Ishikawa (cell line): ENCODE data around the gene LRRC8D.
A peak's percentile ranks its signal among the peaks of the same experiment; 100 is the strongest.

ENCODE experiments used
- CEBPB ChIP-seq: IDR thresholded peaks from 2 replicates; pipeline ENCODE4 v1.6.1; 2012
- CREB1 ChIP-seq: IDR thresholded peaks from 2 replicates; pipeline ENCODE4 v1.6.1; 2012; ENCODE audit warnings: low read depth
- EGR1 ChIP-seq: IDR thresholded peaks from 2 replicates; pipeline ENCODE4 v1.6.1; 2012
- EP300 ChIP-seq: IDR thresholded peaks from 2 replicates; pipeline ENCODE4 v1.6.1; 2012; ENCODE audit warnings: borderline replicate concordance
- FOXM1 ChIP-seq: IDR thresholded peaks from 2 replicates; pipeline ENCODE4 v1.6.1; 2012; ENCODE audit warnings: low read depth, borderline replicate concordance
- NFIC ChIP-seq: IDR thresholded peaks from 2 replicates; pipeline ENCODE4 v1.6.1; 2012
- RAD21 ChIP-seq: IDR thresholded peaks from 2 replicates; pipeline ENCODE4 v1.6.1; 2012; ENCODE audit warnings: low read depth
- TAF1 ChIP-seq: IDR thresholded peaks from 2 replicates; pipeline ENCODE4 v1.6.1; 2012; ENCODE audit warnings: low read depth, mild to moderate bottlenecking
- TCF12 ChIP-seq: IDR thresholded peaks from 2 replicates; pipeline ENCODE4 v1.6.1; 2012; ENCODE audit warnings: low read depth
- TEAD4 ChIP-seq: IDR thresholded peaks from 2 replicates; pipeline ENCODE4 v1.6.1; 2012
- YY1 ChIP-seq: IDR thresholded peaks from 2 replicates; pipeline ENCODE4 v1.6.1; 2012; ENCODE audit warnings: low read depth
- ZBTB7A ChIP-seq: IDR thresholded peaks from 2 replicates; pipeline ENCODE4 v1.6.1; 2012; ENCODE audit warnings: low read depth
- TF ChIP-seq, protein P1 (sequence below): IDR thresholded peaks from 2 replicates; pipeline ENCODE4 v1.6.1; 2012
- TF ChIP-seq, protein P2 (sequence below): IDR thresholded peaks from 2 replicates; pipeline ENCODE4 v1.6.1; 2012
- TF ChIP-seq, protein P3 (sequence below): IDR thresholded peaks from 2 replicates; pipeline ENCODE4 v1.6.1; 2012; ENCODE audit warnings: low read depth, mild to moderate bottlenecking

Gene LRRC8D

DNA sequence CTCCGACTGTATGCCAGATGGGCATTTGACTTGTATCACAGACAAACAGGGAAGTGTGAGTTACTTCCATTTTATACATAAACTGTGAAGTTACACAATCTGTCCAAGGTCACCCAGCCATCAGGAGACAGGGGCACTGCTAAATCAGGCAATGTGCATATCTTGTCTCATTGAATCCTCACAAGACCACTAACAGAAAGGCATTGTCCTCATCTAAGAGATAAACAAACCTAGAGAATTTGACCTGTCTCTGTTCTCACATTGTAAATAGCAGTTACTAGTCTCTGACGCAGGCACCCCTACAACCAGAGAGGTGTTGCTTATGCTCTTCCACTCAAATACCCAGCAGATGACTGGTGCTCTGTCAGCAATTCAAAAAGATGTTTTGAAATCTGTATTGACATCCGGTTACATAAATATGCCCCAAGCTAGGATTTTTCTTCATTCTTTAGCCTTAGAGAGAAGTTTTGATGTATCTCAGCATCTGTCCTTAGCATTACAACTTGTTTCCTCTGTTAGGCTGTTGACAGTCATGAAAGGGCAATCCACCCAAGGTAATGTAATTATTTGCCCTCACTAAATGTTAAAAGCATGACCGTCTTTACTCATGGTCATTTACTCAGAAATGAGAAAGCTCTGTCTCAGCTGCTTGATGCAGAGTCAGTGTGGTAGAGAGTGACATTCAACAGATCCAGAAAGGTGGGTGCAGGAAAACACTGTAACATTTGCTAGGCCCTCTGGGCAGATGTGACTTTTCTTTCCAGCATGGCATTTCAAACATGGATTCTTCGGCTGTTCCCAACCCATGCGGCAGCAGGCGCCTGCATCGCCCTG lies 122.2 kb downstream of the LRRC8D start:
- TF ChIP-seq CEBPB = no peak
- no peak for TF ChIP-seq EGR1
- no peak for TF ChIP-seq CREB1
- no peak for TF ChIP-seq YY1
- no peak for TF ChIP-seq EP300
- TF ChIP-seq, protein P1, sequence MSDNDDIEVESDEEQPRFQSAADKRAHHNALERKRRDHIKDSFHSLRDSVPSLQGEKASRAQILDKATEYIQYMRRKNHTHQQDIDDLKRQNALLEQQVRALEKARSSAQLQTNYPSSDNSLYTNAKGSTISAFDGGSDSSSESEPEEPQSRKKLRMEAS = no peak
- TF ChIP-seq, protein P2, sequence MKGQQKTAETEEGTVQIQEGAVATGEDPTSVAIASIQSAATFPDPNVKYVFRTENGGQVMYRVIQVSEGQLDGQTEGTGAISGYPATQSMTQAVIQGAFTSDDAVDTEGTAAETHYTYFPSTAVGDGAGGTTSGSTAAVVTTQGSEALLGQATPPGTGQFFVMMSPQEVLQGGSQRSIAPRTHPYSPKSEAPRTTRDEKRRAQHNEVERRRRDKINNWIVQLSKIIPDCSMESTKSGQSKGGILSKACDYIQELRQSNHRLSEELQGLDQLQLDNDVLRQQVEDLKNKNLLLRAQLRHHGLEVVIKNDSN = no peak
- TF ChIP-seq, protein P3, sequence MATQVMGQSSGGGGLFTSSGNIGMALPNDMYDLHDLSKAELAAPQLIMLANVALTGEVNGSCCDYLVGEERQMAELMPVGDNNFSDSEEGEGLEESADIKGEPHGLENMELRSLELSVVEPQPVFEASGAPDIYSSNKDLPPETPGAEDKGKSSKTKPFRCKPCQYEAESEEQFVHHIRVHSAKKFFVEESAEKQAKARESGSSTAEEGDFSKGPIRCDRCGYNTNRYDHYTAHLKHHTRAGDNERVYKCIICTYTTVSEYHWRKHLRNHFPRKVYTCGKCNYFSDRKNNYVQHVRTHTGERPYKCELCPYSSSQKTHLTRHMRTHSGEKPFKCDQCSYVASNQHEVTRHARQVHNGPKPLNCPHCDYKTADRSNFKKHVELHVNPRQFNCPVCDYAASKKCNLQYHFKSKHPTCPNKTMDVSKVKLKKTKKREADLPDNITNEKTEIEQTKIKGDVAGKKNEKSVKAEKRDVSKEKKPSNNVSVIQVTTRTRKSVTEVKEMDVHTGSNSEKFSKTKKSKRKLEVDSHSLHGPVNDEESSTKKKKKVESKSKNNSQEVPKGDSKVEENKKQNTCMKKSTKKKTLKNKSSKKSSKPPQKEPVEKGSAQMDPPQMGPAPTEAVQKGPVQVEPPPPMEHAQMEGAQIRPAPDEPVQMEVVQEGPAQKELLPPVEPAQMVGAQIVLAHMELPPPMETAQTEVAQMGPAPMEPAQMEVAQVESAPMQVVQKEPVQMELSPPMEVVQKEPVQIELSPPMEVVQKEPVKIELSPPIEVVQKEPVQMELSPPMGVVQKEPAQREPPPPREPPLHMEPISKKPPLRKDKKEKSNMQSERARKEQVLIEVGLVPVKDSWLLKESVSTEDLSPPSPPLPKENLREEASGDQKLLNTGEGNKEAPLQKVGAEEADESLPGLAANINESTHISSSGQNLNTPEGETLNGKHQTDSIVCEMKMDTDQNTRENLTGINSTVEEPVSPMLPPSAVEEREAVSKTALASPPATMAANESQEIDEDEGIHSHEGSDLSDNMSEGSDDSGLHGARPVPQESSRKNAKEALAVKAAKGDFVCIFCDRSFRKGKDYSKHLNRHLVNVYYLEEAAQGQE = no peak
- no peak for TF ChIP-seq NFIC
- TF ChIP-seq ZBTB7A = no peak
- TF ChIP-seq TCF12 = no peak
- no peak for TF ChIP-seq TEAD4
- TF ChIP-seq RAD21 = no peak
- no peak for TF ChIP-seq FOXM1
- no peak for TF ChIP-seq TAF1

DNA sequence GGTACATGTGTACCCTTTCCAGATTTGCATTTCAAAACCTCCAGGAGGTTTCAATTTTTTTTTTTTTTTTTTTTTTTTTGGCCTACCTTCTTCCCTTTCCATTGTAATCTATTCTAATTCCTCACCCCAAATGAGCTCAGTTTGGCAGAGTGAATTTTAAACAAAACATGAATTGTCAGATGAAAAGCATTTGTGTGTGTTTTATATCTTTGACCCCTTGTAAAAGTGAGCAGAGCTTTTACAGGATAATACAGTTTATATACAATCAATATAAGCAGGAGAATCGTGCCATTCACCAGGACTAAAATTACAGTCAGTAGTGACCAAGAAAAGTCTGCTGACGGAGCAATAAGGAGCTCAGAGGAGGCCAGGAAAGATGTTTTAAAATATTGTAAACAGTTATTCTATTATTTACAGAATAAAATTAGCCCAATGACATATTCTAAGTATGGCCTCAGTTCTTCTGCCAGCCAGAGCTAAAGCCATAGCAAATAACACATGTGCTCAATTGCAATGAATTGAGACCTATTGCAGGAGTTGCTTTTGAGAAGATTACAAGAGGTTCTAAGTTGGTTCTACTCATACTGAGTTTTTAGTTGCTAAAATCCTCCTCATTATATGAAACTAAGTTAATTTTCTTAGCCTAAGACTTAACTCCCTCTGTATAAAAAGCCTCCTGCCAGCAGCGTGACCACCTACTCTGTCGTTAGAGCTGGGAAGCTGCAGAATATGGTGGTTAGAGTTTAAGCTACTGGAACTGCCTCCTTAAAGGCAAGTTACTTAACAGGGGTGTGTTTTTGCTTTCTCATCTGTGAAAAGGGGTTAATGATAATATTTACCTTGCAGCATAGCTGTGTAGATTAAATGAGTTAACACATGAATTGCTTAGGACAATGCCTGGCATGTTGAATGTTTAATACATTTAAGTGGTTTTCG lies 123.3 kb downstream of the LRRC8D start:
- TF ChIP-seq EP300 = no peak
- TF ChIP-seq RAD21 = no peak
- 0 out of 2 replicates have a peak, but pooled peaks have one; percentile 13 for TF ChIP-seq CEBPB
- no peak for TF ChIP-seq FOXM1
- no peak for TF ChIP-seq TCF12
- TF ChIP-seq YY1 = no peak
- TF ChIP-seq TEAD4 = 0 out of 2 replicates have a peak, but pooled peaks have one; percentile 37

DNA sequence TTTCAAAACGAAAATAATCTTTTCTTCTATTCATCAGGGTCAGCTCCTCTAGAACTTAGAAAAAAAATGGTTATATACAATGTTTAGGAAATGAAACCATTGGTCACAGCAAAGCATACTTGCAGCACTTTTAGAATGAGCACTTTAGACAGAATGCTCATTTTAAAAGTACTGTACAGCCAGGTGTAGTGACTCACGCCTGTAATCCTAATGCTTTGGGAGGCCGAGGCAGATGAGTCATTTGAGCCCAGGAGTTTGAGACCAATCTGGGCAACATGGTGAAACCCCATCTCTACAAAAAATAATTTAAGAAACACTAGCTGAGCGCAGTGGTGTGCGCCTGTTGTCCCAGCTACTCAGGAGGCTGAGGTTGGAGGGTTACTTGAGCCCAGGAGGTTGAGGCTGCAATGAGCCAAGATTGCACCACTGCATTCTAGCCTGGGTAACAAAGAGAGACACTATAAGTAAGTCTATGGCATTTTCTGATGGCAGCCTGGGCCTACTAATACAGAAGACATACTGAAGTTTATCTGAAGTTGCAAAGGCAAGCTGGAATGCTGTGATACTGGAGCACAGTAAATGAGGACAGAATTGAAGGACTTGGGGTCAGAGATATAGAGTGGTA lies 125.1 kb downstream of the LRRC8D start:
- TF ChIP-seq ZBTB7A (no peak), TEAD4 (no peak), CREB1 (no peak), NFIC (no peak), TCF12 (no peak), EP300 (no peak), EGR1 (no peak), CEBPB (no peak), RAD21 (no peak), YY1 (no peak), TAF1 (no peak), FOXM1 (no peak)
- TF ChIP-seq, protein P2 = no peak
- TF ChIP-seq, protein P3 = no peak
- TF ChIP-seq, protein P1 = no peak

DNA sequence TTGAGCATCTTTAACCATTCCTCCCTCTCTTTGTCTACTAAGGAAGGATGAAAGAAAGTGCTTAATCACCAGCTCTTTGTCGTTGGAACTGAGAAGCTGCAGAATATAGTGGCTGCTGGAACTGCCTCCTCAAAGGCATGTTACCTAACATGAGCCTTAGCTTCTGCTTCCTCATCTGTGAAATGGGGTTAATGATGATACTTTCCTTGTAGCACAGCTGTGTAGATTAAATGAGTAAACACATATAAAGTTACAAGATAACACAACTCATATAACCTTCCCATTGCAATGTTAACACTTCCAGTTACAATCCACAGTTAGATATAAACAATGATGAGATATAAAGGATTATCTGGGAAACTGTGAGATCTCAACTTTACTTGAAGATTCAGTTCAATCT lies 125.7 kb downstream of the LRRC8D start:
- TF ChIP-seq CEBPB (no peak), CREB1 (no peak), TAF1 (no peak), EGR1 (no peak), RAD21 (no peak)
- TF ChIP-seq, protein P1 = no peak
- TF ChIP-seq, protein P3 = no peak
- TF ChIP-seq, protein P2 = no peak
